Glomerular visceral epithelial cell (primary cell): Measurements from ENCODE around the gene TLE7.

Source experiments
- DNase-seq: peaks from one replicate; pipeline ENCODE4 v3.0.0-alpha.2; 2016; ENCODE audit errors: extremely low spot score

The TLE7 gene

GRCh38 chr16:71412270-71413160, 29.3 kb downstream of the TLE7 start:
- peak; percentile 65 for DNase-seq

GRCh38 chr16:71410146-71410545, 31.7 kb downstream of the TLE7 start:
- no peak for DNase-seq

DNA sequence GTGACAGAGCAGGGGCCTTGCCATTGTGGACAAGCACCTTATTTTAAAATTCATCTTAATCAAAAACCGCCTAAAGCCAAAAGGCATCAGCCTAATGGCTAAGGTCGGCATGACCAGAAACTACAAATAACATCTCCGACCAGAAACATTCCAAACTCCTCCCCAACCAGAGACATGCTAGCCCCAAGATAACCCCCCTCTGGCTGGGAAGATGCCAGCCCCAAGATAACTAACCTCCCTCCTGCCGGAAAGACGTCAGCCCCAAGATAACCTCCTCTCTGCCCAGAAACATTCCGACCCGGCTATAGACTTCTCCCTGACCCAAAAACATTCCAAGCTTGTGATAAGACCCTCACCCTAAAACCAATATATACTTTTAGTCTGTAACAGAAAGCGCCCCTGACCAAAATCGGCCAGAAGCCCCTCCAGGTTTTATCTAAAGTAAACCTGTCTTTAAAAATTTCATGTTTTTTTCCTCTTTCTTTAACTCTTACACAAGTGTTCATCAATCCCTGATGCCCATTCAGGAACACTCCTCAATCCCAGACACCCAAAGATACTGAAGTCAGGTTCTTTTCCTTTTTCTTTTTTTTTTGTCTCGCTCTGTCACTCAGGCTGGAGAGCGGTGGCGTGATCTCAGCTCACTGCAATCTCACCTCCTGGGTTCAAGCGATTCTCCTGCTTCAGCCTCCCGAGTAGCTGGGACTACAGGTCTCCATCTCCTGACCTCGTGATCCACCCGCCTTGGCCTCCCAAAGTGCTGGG, 32.7 kb downstream of the TLE7 start:
- no peak for DNase-seq

DNA sequence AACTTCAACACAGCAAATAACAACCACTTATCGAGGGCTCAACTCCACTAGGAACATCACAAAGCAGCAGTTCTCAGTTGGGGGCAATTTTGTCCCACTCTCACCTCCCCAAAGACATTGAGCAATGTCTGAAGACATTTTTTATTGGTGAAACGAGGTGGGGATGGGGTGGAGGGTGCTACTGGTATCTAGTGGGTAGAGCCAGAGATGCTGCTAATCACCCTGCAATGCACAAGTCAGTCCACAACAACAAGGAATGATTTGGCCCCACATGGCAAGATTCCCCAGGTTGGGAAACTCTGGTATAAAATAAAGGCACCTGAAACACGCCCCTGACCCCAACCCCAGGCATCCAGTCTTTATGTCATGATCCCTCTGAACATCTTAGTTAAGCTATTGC, 33.3 kb downstream of the TLE7 start:
- no peak for DNase-seq

GRCh38 chr16:71407731-71408130, 34.1 kb downstream of the TLE7 start:
- DNase-seq, result no peak

DNA sequence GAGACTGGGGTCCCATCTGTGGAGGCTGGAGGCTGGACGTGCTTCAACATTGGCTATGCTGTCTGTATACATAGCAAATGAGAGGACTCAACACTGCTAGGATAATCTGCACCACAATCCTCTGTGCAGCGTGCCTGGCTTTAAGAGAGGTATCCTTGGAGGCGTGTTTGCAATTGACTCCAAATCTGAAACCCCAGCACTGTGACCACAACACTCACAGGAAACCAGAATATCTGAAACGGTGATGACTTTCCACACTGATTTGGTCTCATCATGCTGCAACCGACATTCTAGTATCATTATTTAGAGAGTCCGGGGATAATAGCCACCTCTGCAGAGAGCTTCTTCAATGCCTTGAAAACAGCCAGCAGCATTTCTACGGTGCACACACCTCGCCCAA, 35.1 kb downstream of the TLE7 start:
- no peak for DNase-seq

DNA sequence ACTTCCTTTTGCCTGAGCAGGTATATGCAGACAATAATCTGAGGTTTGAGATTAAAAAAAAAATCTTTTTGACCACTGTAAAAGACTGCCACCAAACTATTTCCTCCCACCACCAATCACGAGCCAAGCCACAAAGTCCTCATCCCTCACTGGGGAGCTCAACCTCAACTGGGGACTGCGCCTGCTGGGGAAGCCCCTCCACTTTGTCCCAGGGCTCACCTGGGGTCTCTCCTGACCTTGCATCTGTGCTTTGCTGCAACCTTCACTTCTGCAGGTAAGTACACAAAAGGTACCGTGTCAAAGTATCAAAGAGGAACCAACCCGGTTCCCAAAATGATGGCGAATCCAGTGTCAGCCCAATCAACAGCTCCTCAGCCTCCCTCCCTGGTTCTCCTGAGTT, 35.5 kb downstream of the TLE7 start:
- DNase-seq, result no peak

DNA sequence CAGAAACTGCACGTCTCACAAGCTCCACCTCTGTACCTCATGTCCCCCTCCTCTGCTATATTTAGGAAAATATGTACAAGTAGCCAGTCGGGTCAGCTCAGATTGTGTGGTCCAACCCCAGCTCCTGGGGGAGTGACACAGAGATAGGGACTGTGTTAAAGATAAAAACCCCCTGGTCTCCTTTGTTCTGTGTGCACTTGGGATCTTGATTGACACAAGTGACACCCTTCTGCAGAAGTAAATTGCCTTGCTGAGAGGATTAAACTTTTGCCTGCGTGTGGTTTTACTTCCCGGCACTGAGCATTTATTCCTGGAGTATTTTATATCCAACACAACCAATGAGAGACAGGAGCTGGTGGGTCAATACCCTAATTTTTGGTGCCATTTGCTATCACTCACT, 37.5 kb downstream of the TLE7 start:
- DNase-seq, result no peak

DNA sequence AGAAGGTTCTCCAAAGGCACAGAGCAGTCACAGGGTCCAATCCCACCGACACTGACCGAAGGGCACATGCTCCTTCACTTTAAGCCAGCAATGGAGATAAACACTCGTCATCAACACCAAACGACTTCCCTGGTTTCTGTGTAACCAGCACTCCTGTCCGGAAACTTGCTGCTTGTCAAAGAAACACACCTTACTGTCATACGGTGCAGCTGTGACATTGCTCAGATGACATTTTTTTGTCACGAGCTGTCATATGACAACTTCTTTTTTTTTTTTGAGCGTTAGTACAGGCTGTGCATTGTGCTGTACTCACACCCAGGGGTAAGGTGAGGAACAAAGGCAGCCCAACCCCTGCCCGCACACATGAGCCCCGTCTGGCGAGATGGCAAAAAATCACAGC, 39.2 kb downstream of the TLE7 start:
- no peak for DNase-seq

DNA sequence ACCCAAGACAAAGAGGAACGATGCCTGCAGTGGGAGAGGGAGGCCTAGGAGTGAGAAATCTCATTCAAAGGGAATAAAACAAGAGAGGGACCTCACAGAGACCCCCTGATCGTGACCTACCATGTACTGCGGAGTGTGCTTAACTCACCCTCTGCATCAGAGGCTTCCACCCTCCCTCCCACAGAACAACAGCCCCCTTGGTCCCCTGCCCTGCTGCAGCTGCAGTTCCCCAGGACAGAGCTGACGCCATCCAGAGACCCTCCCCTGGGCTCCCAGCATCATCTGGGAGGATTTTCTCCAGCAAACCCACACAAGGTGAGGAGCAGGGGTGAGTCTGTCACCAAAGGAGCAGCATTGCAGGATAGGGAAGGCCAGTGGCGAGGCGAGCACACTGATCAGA, 39.8 kb downstream of the TLE7 start:
- no peak for DNase-seq

DNA sequence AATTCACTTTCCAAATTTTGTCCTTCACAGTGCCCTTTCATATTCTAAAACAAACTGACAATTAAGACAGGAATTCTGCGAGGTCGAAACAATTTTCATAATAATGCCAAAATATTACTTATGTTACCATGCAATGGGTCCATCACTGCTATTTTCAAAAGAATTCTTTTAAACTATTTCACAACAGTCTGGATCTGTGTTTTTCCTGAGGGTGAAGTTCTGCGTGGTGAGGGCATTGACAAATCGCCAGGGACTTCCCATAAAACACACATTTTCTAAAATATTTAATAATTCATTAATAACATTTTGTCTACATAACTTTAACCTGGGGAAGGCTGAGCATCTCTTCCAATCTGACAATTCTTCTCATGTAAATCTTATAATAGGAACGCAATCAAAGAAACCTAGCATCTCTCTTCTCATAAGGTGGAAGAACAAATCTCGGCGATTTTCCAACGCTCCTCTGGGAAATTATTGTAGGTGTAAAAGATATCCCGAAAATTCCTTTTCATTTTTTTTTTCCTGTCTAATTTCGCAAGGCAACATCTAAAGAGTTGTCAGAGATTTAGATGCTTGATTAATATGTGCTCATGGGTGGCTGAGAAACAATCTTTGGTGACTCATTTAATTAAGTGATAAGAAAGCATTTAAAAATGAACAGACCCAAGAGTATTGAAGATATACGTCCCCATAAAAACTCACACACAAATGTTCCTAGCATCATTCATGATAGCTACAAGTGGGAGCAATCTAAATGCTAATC, 41.9 kb downstream of the TLE7 start:
- no peak for DNase-seq

DNA sequence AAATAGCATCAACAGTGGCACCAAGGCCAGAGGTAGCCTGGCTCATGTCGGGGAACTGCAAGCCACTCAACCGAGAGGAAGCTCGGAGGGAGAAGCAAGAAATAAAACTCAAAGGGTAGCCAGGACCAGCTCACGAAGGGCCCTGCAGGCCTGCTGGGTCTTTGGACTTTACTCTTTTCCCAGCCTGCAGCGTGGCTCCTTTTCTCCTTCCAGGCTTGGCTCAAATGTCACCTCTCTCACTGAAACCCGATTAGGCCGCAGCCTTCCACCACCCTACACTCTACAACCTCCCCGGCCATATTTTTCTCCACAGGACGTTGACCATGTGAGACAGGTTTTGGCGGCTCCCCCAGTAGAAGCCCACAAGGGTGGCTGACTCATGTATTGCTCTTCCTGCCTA, 45.3 kb downstream of the TLE7 start:
- DNase-seq, result no peak

DNA sequence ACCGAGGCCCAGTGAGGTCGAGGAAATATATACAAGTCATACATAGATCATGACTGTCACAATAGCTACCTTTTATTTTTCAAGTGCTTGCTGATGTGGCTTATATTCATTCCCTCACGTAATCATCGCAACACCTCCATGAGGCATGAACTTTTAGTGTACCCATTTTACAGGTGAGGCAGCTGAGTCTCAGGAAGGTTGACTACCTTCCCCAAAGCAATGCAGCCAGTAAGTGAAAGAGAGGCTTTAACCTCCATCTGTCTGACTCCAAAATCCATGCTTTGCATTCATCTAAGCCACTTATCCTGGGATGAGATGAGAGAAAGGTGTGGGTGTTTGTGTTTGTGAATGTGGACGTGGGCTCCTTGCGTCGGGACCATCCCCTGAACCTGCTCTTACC, 52.5 kb downstream of the TLE7 start:
- DNase-seq, result no peak

GRCh38 chr16:71387045-71387871, 54.6 kb downstream of the TLE7 start:
- no peak for DNase-seq

- no peak for DNase-seq
Measured at GRCh38 chr16:71384073-71384724, 57.7 kb downstream of the TLE7 start.

DNA sequence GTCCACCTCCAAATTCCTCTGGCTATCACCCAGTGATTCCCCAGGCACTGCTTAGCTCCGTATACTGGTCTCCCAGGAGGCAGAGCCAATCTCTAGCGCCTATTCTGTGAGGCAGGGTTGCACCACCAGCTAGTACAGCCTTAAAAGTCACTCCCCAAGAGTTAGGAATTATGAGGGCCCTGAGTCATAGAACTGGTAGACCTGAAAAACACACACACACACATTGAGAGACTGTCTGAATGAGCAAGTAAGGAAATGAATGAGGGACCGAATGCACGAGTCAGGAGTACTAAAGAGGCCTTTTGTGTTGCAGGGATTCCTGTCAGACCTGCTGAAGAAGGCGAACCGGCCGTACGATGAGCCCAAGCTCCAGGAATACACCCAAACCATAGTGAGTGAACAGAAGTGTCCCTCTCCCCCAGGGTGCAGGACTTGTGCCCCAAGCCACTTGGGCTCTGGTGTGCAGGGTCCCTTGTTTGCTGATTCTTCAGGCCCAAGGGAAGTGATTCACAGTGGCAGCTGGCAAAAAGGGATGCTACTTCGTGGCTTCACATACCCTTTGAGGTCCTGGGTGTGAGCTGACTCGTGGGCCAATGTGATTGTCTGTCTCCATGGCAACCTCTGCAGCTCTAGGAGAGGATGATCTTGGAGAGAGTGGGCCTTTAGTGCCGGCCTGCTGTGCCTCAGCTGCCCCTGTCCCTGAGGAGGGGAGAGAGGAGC, 58.6 kb downstream of the TLE7 start:
- peak; percentile 5 for DNase-seq

DNA sequence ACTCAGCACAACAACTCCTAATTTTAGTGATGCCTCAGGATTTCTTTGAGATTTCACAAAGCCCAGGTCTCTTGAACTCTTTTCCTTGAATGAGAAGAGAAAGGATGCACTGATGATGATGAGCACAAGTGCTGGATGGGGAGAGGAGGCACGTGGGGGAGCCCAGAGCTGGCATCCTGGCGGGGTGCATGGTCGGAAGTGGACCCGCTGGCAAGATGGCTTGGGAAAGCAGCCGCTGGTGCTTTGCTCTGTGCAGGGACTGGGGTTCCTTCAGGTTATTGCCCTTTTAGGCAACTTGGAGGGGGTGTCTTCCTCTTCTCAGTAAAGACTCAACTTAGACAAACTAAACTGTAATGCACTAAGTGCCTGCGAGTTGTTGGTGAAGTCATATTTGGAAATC, 61.0 kb downstream of the TLE7 start:
- no peak for DNase-seq
